HG02885 (cell line): ENCODE measurements around the gene EFTUD2.

Experiments
- ATAC-seq: cut with Tn5 transposase; IDR thresholded peaks from one replicate; pipeline ENCODE4 v1.9.1; 2021; ENCODE audit warnings: mild to moderate bottlenecking; ENCODE audit not compliant: unreplicated experiment, poor library complexity

The EFTUD2 gene

GRCh38 chr17:44859701-44860100, 39.5 kb downstream of the EFTUD2 start:
- no peak for ATAC-seq

GRCh38 chr17:44854192-44854591, 45.1 kb downstream of the EFTUD2 start:
- no peak for ATAC-seq

GRCh38 chr17:44850612-44851011, 48.6 kb downstream of the EFTUD2 start:
- ATAC-seq = no peak

- no peak for ATAC-seq
These were observed 49.2 kb downstream of the EFTUD2 start for GRCh38 chr17:44850025-44850424.

GRCh38 chr17:44848961-44849489, 50.2 kb downstream of the EFTUD2 start:
- ATAC-seq = no peak

- no peak for ATAC-seq
These were observed 50.9 kb downstream of the EFTUD2 start for GRCh38 chr17:44848257-44848795.

GRCh38 chr17:44847586-44847985, 51.7 kb downstream of the EFTUD2 start, which contains the start of gene HIGD1B:
Gene HIGD1B (plus strand): TSS chr17:44847883. CDS start chr17:44848153, 270 bp downstream.
- ATAC-seq = no peak

- ATAC-seq = no peak
These were observed 53.0 kb downstream of the EFTUD2 start for GRCh38 chr17:44846206-44846605.

GRCh38 chr17:44844390-44844830, 54.8 kb downstream of the EFTUD2 start:
- ATAC-seq = no peak

GRCh38 chr17:44842748-44843147, 56.5 kb downstream of the EFTUD2 start:
- ATAC-seq = no peak

GRCh38 chr17:44840936-44841335, 58.3 kb downstream of the EFTUD2 start:
- no peak for ATAC-seq

GRCh38 chr17:44840274-44840673, 59.0 kb downstream of the EFTUD2 start:
- ATAC-seq = no peak

- ATAC-seq = no peak
These were observed 62.0 kb downstream of the EFTUD2 start for GRCh38 chr17:44837196-44837595.

- no peak for ATAC-seq
These were observed 66.4 kb downstream of the EFTUD2 start for GRCh38 chr17:44832805-44833204.

GRCh38 chr17:44831371-44831770, 67.9 kb downstream of the EFTUD2 start:
- no peak for ATAC-seq

GRCh38 chr17:44830359-44831288, 68.6 kb downstream of the EFTUD2 start:
- ATAC-seq = no peak

GRCh38 chr17:44829523-44830358, 69.5 kb downstream of the EFTUD2 start, which contains the start of gene GJC1:
Gene GJC1 (minus strand): TSS chr17:44830287. CDS start chr17:44805817, 24,470 bp downstream.
- no peak for ATAC-seq

GRCh38 chr17:44828919-44829522, 70.2 kb downstream of the EFTUD2 start:
- ATAC-seq = no peak

GRCh38 chr17:44827863-44828262, 71.4 kb downstream of the EFTUD2 start:
- ATAC-seq = no peak
